ENCODE results near the gene C9orf57.

Gene C9orf57

GRCh38 chr9:72043576-72043975, 16.8 kb downstream of the C9orf57 start:
- DNase-seq (ENCODE audit: extremely low spot score), result no peak
- POLR2A ChIA-PET, result no interaction called here
- CTCF ChIA-PET, result no interaction called here
- TF ChIP-seq LEF1 (IDR thresholded peaks at IDR 0.05; ENCODE audit: borderline replicate concordance) (no peak), TARDBP (IDR thresholded peaks at IDR 0.05) (no peak), ELF4 (IDR thresholded peaks at IDR 0.05) (no peak), BHLHE40 (IDR thresholded peaks at IDR 0.05; ENCODE audit: borderline replicate concordance) (no peak), L3MBTL2 (conservative IDR thresholded peaks at IDR 0.05) (no peak)

DNA sequence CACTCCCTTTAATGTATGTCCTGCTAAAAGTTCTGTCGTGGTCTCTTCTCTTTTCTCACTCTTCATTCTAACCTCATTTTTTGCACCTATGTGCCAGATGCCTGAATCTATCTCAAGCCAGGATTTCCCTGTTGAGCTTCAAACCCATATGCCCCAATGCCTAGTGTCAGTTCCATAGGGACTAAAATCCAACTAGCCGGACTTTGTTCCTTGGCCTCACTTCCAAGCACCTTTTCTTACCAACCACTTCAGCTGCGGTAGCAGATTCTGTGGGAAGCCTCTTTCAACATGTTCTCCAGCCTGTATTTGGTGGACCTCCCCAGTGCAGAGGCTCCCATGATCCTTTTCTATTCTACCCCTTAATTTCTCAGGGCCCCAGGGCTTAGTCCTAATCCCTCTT, 17.5 kb downstream of the C9orf57 start:
- ChIA-PET CTCF (no interaction called here), POLR2A (no interaction called here)
- TF ChIP-seq ELF4 (IDR thresholded peaks at IDR 0.05) (no peak), FOXA1 (IDR thresholded peaks at IDR 0.05) (no peak), ARNT (IDR thresholded peaks at IDR 0.05) (no peak), CTBP1 (IDR thresholded peaks at IDR 0.05; ENCODE audit: borderline replicate concordance) (no peak), SP1 (IDR thresholded peaks at IDR 0.05) (no peak), FOXK2 (IDR thresholded peaks at IDR 0.05) (no peak), FOXM1 (IDR thresholded peaks at IDR 0.05; ENCODE audit: borderline replicate concordance) (no peak), NFRKB (IDR thresholded peaks at IDR 0.05) (no peak), L3MBTL2 (conservative IDR thresholded peaks at IDR 0.05) (no peak), BHLHE40 (IDR thresholded peaks at IDR 0.05; ENCODE audit: borderline replicate concordance) (no peak), ZNF384 (IDR thresholded peaks at IDR 0.05) (no peak)
- DNase-seq (ENCODE audit: extremely low spot score), result no peak

DNA sequence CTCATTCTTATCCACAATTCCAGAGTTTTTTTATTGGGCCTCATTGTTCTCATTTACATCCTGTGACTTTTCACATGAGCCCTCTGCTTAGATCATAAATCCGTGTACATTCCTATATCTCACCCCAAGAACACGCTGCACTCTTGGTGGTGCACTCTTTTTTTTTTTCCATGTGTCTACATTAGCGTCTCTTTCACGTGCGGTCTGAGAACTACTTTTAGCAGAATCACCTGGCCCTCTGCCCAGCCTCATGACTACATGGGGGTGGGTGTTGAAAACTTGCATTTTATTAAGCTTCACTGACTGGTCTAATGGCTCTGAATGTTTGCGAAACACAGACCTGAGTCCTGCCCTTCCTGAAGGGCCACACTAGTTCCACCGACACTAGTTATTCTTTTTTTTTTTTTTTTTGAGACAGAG, 18.6 kb downstream of the C9orf57 start:
- TF ChIP-seq ZNF384 (IDR thresholded peaks at IDR 0.05) (no peak), FOXA1 (IDR thresholded peaks at IDR 0.05) (no peak), SP1 (IDR thresholded peaks at IDR 0.05) (no peak), HDGF (IDR thresholded peaks at IDR 0.05; ENCODE audit: borderline replicate concordance) (no peak), FOXM1 (IDR thresholded peaks at IDR 0.05; ENCODE audit: borderline replicate concordance) (no peak), CTBP1 (IDR thresholded peaks at IDR 0.05; ENCODE audit: borderline replicate concordance) (no peak), ELF4 (IDR thresholded peaks at IDR 0.05) (no peak), L3MBTL2 (conservative IDR thresholded peaks at IDR 0.05) (no peak), NFRKB (IDR thresholded peaks at IDR 0.05) (no peak), ARNT (IDR thresholded peaks at IDR 0.05) (no peak)
- TF ChIP-seq, protein P1, sequence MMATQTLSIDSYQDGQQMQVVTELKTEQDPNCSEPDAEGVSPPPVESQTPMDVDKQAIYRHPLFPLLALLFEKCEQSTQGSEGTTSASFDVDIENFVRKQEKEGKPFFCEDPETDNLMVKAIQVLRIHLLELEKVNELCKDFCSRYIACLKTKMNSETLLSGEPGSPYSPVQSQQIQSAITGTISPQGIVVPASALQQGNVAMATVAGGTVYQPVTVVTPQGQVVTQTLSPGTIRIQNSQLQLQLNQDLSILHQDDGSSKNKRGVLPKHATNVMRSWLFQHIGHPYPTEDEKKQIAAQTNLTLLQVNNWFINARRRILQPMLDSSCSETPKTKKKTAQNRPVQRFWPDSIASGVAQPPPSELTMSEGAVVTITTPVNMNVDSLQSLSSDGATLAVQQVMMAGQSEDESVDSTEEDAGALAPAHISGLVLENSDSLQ (IDR thresholded peaks at IDR 0.05), result no peak
- CTCF ChIA-PET, result interaction anchor here (0.6 kb wide), 1 partner anchor 81 kb away, joined by 3 read pairs; no protein-coding TSS in a partner anchor
- POLR2A ChIA-PET, result no interaction called here
- no peak for DNase-seq (ENCODE audit: extremely low spot score)

GRCh38 chr9:72041369-72041768, 19.0 kb downstream of the C9orf57 start:
- CTCF ChIA-PET, result no interaction called here
- no peak for DNase-seq (ENCODE audit: extremely low spot score)

DNA sequence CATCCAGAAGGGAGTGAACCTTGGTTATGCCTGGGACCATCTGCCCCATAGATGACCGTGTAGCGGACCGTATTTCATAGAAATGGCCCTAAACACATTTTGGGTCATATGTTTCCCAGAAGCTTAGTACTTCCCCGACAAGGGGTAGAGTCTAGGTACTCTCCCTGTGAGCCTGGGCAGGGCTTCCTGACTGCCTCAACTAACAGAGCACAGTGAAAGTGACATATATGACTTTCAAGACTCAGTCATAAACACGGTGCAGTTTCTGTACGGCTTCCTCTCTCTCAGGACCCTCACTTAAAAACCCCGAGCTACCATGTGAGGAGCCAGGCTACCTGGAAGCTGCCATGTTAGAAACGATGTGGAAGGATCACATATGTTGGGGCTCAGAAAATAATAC, 20.9 kb downstream of the C9orf57 start:
- ChIA-PET POLR2A (no interaction called here), CTCF (interaction anchor here (0.6 to 2.3 kb wide), 4 partner anchors 95 to 1012 kb away, joined by 3 to 20 read pairs (median 4); no protein-coding TSS in a partner anchor)
- DNase-seq (ENCODE audit: extremely low spot score), result no peak
- no peak for TF ChIP-seq FOXM1 (IDR thresholded peaks at IDR 0.05; ENCODE audit: borderline replicate concordance)
- TF ChIP-seq, protein P1 (IDR thresholded peaks at IDR 0.05), result no peak
- TF ChIP-seq TARDBP (IDR thresholded peaks at IDR 0.05), result no peak
- no peak for TF ChIP-seq SP1 (IDR thresholded peaks at IDR 0.05)
- TF ChIP-seq L3MBTL2 (conservative IDR thresholded peaks at IDR 0.05), result no peak

More at GRCh38 chr9:72041369-72041768, 19.0 kb downstream of the C9orf57 start:
- TF ChIP-seq FOXA1 (IDR thresholded peaks at IDR 0.05), result no peak
- TF ChIP-seq SUZ12 (IDR thresholded peaks at IDR 0.05), result no peak
- no peak for TF ChIP-seq FOXK2 (IDR thresholded peaks at IDR 0.05)
- TF ChIP-seq LEF1 (IDR thresholded peaks at IDR 0.05; ENCODE audit: borderline replicate concordance), result no peak
- no peak for TF ChIP-seq ZNF384 (IDR thresholded peaks at IDR 0.05)
- POLR2A ChIA-PET, result no interaction called here

DNA sequence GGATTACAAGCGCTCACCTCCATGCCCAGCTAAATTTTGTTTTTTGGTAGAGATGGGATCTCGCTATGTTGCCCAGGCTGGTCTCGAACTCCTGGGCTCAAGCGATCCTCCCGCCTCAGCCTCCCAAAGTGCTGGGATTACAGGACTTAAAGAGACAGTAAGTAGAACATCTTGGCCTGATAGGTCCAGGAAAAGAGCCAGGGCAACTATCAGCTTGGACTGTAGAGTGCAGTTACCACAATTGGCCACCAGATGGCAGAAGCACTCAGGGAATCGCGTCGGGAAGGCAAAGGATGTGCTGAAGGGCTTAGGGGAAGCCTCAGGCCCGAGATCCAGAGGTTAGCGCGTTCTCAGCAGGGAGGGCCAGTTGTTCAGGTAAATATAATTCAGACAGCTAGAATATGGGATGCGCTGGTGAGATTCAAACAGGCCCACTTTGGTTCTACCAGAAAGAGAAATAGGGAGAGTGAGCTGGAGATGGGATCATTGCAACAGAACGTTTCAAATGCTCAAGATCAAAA, 21.5 kb downstream of the C9orf57 start:
- CTCF ChIA-PET, result interaction anchor here (0.6 to 2.3 kb wide), 7 partner anchors 15 to 1012 kb away, joined by 3 to 20 read pairs (median 3); no protein-coding TSS in a partner anchor
- no peak for TF ChIP-seq SP1 (IDR thresholded peaks at IDR 0.05)
- no peak for TF ChIP-seq ZNF384 (IDR thresholded peaks at IDR 0.05)
- TF ChIP-seq TARDBP (IDR thresholded peaks at IDR 0.05), result no peak
- no peak for TF ChIP-seq FOXM1 (IDR thresholded peaks at IDR 0.05; ENCODE audit: borderline replicate concordance)
- no peak for TF ChIP-seq LEF1 (IDR thresholded peaks at IDR 0.05; ENCODE audit: borderline replicate concordance)
- TF ChIP-seq, protein P1 (IDR thresholded peaks at IDR 0.05), result no peak
- TF ChIP-seq FOXA1 (IDR thresholded peaks at IDR 0.05), result no peak
- no peak for TF ChIP-seq NFRKB (IDR thresholded peaks at IDR 0.05)
- TF ChIP-seq FOXK2 (IDR thresholded peaks at IDR 0.05), result no peak
- TF ChIP-seq ELF4 (IDR thresholded peaks at IDR 0.05), result no peak
- TF ChIP-seq BHLHE40 (IDR thresholded peaks at IDR 0.05; ENCODE audit: borderline replicate concordance), result no peak
- no peak for TF ChIP-seq CTBP1 (IDR thresholded peaks at IDR 0.05; ENCODE audit: borderline replicate concordance)
- TF ChIP-seq ARNT (IDR thresholded peaks at IDR 0.05), result no peak
- no peak for TF ChIP-seq SUZ12 (IDR thresholded peaks at IDR 0.05)
- no peak for TF ChIP-seq HDGF (IDR thresholded peaks at IDR 0.05; ENCODE audit: borderline replicate concordance)
- no peak for TF ChIP-seq L3MBTL2 (conservative IDR thresholded peaks at IDR 0.05)

More for the DNA sequence above, 21.5 kb downstream of the C9orf57 start:
- POLR2A ChIA-PET, result no interaction called here
- DNase-seq (ENCODE audit: extremely low spot score), result peak; percentile 82

Data from HEK293T (cell line).